ENCODE measurements around the gene KCNAB1. TPM values are rescaled to one million over a fixed set of nuclear protein-coding genes. Genes with fewer than 3 reads are reported as not detected.
"Not testable (repeated sequence)": the region's sequence is repeated elsewhere in the genome, so short reads cannot be mapped to it uniquely, and the experiment has no call there.

KCNAB1 gene
- total RNA-seq, 2 donors from 2014 or later, result 2.6 to 3.5 TPM

DNA sequence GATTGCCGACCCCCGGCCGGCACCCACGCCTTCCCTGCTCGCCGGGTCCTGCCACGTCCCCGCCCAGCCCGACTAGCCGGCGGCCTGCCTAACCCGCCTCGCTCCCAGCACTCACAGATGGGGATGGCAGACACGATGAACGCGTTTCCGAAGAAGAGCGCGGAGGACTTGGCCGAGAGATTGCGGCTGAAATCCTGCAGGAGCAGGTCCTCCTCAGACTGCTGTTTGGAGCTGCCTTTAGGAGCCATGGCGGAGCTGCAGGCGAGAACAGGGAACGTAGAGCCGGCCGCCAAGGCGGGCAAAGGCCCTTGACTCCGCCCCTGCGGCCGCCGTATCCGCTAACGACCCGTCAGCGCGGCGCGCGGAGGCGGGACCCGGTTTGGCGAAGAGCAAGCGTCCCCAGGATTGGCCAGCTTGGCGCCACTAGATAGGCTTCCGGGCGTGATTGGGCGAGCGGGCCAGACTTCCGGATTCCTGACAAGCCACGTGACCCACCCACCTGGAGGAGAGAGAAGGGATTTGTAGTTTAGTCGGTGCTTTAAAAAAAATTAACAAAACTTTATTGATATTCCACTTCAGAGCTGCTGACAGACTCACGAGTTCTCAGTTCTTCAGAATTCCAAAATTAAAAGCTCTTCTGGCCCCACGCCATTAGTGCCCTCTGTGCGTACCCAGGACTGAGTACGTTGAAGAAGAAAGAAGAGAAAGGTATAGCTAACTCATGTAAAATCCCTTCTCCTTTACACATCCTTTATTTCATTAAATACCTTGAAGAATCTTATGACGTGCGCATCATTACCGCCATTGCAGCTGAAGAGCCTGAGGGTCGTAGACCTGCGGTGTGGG is 434.7 kb downstream of the KCNAB1 start, which contains the start of gene SSR3:
TSS of gene SSR3 (minus strand) at position 276 of the 846 bp plus-strand sequence. CDS start at position 248, 28 bp downstream.
- ATAC-seq (peak; percentile 100), DNase-seq (peak; percentile 100)
- intact Hi-C loops (cut with DNase I), result loop anchor here (5.0 to 10.0 kb wide), 3 partner anchors 117 to 577 kb away; partner anchors contain the start of gene TIPARP (in 2 of the 2)

DNA sequence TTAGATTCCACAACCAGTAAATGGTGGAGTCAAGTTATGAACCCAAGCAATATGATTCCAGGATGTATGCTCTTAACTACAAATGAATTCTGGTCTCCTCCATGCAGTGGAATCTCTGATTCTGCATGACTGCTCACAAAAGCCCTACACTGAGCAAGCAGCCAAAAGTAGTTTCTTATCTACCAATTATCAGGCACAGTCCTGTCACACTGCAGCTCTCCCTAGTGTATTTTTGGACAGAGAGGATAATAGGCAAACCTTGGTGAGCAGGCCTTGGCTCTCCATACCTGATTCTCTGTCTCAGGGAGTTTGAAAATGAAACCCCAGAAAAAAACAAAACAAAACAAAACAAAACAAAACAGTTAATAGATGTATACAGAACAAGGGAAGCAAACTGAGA is 438.0 kb downstream of the KCNAB1 start:
- ATAC-seq (peak in 1 of 2 donors; percentile 8), DNase-seq (no peak)
- intact Hi-C loops (cut with DNase I), result loop anchor here (5.0 to 10.0 kb wide), 3 partner anchors 114 to 574 kb away; partner anchors contain the start of gene TIPARP (in 2 of the 2)

DNA sequence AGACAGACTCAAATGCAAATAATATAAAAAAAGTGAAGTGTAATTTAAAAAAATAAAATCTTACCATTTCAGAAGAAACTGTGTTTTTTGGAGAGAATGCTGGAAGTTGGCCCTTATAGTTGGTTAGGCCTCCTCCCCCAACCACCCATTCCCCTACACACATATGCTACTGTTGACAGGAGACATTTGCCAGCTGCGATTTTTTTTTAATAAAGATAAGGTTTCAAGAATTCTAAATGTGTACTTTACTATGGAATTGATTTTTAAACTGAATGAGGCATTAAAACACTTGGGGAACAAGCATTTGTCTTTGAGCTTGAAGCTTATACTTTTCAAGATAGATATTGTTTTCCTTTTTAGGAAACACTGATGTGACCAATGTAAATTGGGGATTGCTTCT is 438.9 kb downstream of the KCNAB1 start:
- intact Hi-C loops (cut with DNase I), result loop anchor here (5.0 to 10.0 kb wide), 3 partner anchors 113 to 573 kb away; partner anchors contain the start of gene TIPARP (in 2 of the 2)
- DNase-seq (no peak), ATAC-seq (no peak)

DNA sequence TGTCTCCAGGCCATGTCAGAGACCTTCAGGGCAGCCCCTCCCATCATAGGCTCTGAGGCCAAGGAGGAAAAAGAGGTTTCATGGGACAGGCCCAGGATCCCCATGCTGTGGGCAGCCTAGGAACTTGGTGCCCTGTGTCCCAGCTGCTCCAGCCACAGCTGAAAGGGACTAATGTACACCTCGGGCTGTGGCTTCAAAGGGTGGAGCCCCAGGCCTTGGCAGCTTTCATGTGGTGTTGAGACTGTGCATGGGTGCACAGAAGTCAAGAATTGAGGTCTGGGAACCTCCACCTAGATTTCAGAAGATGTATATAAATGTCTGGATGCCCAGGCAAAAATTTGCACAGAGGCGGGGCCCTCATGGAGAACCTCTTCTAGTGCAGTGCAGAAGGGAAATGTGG is 441.2 kb downstream of the KCNAB1 start:
- DNase-seq, result no peak
- intact Hi-C loops (cut with DNase I), result no loop called here
- no peak for ATAC-seq

DNA sequence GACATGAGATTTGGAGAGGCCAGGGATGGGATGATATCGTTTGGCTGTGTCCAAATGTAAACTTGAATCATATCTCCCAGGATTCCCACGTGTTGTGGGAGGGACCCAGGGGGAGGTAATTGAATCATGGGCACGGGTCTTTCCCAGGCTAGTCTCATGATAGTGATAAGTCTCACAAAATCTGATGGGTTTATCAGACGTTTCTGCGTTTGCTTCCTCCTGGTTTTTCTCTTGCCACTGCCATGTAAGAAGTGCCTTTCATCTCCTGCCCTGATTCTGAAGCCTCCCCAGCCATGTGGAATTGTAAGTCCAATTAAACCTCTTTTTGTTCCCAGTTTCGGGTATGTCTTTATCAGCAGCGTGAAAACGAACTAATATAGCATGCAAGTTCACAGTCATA is 442.1 kb downstream of the KCNAB1 start:
- DNase-seq; intact Hi-C loops (cut with DNase I); ATAC-seq: not testable (repeated sequence)

DNA sequence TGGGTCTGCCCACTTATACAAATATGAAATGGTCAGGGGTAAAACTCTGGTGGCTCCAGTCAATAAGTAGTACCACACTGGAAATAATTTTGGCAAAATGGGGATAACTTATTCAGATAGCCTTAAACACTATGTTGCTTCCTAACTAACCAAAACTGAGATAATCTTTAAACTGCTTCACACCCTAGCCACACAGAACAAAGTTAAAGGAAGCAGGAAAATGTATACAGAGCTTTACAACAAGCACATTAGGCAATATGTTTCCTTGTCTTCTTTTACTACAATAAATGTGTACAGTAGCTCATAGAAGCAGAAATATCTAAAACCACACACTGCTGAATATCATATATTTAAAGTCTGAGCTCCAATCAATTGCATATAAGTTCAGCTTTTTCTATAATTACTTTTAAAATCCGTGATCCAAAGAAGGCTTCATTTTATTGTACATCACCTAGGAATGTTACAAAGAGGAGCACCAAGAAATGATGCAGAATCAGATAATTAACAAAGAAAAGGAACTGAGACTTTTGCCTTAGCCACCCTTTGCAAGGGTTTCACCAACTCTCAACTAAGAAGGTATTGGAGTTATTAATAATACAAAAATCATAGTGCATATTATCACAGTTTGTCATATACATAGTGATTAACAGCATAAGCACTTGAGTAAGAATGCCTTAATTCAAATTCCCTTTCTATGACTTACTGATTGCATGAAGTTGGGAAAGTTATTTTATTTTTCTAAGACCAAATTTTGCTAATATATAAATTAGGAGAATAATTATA is 443.7 kb downstream of the KCNAB1 start:
- DNase-seq (no peak), ATAC-seq (no peak)
- intact Hi-C loops (cut with DNase I), result no loop called here

DNA sequence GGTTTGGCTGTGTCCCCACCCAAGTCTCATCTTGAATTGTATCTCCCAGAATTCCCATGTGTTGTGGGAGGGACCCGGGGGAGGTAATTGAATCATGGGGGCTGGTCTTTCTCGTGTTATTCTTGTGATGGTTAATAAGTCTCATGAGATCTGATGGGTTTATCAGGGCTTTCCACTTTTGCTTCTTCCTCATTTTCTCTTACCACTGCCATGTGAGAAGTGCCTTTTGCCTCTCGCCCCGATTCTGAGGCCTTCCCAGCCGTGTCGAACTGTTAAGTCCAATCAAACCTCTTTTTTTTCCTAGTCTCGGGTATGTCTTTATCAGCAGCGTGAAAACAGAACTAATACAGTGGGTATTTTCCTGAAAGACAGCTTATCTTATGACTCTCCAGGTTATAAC is 448.6 kb downstream of the KCNAB1 start:
- intact Hi-C loops (cut with DNase I); DNase-seq: not testable (repeated sequence)

DNA sequence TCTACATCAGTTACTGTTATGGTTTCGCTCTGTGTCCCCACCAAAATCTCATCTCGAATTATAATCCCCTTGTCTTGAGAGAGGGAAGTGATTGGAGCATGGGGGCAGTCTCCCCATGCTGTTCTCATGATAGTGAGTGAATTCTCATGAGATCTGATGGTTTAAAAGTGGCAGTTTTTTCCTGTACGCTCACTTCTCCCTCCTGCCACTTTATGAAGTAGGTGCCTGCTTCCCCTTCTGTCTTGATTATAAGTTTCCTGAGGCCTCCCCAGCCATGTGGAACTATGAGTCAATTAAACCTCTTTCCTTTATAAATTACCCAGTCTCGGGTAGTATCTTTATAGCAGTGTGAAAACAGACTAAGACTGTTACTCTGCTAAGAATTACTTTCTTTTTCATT is 449.5 kb downstream of the KCNAB1 start:
- ATAC-seq; DNase-seq; intact Hi-C loops (cut with DNase I): not testable (repeated sequence)

More for the DNA sequence above, 448.6 kb downstream of the KCNAB1 start:
- ATAC-seq, result not testable (repeated sequence)

DNA sequence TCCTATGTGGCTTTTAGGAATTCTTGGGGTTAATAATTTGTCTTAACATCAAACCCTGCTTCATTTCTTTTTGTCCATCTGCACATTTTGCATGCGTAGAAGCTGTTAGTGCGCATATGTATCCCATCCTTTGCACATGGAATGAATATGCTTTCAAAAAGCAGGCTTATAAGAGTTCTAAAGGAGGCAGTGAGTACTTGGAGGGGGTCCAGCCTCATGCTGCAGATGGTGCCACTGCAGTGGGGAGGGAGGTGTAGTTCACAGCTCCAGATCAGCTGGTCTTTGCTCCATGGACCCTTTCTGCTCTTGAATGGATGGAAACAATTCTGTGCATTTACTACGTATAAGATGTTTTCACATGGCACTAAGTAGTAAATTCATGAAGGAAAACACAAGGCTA is 455.3 kb downstream of the KCNAB1 start:
- DNase-seq (no peak), ATAC-seq (no peak)
- intact Hi-C loops (cut with DNase I), result no loop called here

DNA sequence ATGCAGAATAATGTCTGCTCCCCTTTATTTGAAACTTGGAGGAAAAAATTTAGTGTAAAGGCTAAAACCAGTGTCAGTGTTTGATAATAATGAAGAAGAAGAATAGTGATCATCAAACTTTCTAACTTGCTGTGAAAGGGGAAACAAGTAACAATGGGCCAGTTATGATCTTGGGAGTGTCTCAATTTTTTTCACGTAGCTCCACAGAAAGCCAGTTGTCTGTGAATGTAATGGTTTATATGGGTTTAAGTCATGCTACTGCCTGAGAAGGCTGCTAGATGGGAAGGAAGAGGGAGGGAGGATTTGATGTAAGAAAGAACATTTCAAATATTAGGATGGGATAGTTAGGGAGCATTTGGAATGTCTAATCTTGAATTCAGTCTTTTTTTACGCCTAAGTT is 455.7 kb downstream of the KCNAB1 start:
- ATAC-seq, result no peak
- intact Hi-C loops (cut with DNase I), result no loop called here
- no peak for DNase-seq

DNA sequence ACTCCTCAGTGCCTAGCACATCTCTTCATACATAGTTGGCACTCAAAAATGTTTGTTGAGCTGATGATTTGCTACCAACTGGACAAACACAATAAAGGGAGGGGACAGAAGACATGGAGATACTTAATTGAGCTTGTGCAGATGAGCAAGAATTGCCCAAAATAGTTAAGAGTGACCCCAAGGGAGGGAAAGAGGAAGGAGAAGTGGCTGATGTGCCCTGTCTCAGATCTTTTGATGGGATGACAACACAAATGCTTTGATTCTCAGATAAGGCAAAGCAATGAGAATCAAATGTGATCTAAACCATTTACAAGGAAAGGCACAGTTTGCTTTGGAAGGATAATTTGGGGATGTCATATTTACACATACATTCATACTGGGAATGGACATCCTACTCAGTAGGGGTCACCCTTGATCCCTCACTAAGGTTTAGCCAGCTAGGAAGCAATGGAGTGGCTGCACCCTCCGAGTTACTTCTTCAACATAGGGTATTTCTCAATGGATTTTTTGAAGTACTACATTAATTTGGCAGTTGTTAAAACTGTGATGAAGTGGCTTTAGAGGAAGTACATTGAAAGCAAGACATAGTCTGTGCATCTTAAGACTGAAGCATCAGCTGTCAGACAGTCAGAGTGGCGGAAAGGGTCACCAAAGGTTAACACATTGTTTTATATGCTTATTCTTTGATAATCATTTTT is 456.4 kb downstream of the KCNAB1 start:
- no peak for DNase-seq
- no peak for ATAC-seq
- intact Hi-C loops (cut with DNase I), result no loop called here

DNA sequence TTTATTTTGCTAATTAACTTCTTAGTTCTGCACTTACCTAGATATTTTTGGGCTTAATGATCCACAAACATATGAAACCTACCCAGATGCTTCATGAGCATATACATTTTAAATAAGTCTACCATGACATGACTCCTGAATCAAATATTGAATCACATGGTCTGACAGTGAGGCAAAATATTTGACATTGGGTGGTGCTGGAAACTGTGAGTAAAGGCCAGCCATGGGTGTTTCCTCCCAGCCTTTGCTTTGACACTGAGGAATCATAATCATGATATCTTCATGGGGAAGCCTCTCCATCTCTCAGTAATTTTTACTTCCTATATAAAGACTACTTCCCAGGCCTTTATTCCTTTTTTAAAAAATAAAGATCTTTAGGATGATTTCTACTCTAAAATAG is 457.4 kb downstream of the KCNAB1 start:
- DNase-seq, result no peak
- no peak for ATAC-seq
- intact Hi-C loops (cut with DNase I), result no loop called here

DNA sequence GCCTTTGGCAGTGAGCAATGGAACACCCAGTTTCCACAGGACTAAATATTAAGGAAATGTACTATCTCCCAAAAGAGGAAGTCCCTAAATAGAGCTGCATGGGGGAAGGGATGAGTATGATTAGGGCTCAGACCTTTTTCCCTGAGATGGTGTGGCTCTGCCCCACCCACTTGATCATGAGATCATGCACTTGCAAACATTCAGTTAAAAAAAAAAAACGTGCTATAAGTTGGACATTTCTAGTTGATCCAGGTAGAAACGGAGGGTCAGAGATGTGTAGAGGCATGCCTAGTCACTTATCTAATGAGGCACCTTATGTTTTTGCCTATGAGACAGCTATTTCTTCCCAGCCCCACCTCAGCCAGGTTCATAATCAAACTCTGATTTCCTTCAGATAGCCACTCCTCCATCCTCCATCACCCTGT is 459.1 kb downstream of the KCNAB1 start:
- DNase-seq (no peak), ATAC-seq (peak in 1 of 2 donors; percentile 71)
- intact Hi-C loops (cut with DNase I), result no loop called here

DNA sequence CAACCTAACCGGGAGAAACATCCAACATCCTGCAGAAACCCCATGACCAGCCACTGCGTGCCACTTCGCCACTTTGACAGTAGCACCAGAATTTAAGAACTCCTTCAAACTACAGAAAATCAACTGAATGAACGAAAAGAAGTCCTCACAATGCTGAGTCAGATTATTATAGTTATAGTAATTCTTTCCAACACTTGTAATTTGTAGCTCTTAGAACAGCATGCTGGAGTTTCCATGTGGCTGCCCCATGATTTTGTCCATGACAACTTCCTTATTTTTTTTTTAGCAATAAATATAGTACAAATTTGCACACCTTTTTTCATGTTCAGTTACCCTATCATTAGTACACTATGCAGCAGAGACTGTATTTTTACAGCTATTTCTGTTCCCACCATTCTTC is 460.7 kb downstream of the KCNAB1 start:
- ATAC-seq (no peak), DNase-seq (no peak)
- intact Hi-C loops (cut with DNase I), result no loop called here

DNA sequence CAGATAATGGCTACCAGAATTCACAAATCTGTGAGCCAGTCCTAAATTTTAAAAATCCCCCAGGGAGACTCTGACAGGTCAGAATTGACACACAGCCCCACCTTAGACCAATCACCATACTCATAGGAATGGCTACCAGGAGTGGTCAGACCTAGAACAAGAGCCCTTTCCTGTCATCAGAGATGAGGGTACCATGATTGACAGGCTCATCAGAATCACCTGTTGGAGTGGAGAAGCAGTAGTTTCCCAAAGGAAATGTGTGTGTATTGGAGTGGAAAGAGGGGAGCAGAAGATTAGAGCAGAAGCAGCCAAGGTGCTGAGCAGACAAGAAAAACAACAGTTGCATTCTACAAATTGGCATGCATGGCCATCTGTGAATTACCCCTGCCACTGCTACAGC is 461.6 kb downstream of the KCNAB1 start:
- intact Hi-C loops (cut with DNase I), result no loop called here
- ATAC-seq (no peak), DNase-seq (no peak)

DNA sequence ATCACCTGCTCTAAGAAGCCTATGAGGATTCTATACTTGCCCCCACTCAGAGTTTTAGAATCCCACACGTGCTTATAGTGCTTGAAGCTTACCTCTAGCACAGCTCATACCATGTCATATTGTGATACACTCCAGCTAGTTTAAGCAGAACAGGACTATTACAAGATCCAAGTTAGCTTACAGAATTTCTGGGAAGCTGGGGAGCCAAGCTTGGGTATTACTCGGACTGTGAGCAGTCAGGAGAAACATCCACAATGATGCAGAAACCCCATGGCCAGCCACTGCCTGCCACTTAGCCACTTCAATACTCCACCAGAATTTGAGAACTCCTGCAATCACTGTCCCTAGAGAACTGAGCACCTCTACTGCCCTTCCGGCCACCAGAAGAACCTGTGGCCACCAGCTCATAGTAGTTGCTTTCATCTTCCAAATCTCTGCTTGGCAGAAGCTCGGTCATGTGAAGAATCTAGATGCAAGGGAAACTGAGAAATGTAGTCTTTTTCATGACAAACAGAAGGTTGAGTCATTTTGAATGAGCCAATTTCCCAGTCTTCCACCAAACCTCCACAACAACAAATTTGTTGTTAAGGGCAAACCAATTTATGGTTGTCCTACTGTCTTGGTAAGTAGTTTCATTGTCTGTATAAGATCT is 462.3 kb downstream of the KCNAB1 start:
- no peak for DNase-seq
- no peak for ATAC-seq
- intact Hi-C loops (cut with DNase I), result no loop called here

DNA sequence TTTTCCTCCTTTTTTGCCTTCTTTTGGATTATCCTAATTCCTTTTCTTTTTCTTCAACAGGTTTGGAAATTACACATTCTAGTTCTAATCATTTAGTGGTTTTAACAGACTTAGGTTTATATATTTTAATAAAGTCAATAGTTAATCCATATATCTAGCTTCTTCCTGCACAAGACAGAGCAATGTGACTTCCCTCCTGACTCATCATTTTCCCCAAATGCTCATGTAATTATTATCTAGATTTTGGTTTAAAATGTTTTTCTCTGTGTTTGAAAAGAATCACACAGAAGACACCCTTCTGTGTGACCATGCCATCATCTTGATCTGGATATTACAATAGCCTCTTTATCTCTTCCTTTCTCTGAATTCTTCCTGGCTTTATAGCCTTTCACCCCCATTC is 463.1 kb downstream of the KCNAB1 start:
- ATAC-seq (no peak), DNase-seq (no peak)
- intact Hi-C loops (cut with DNase I), result no loop called here

DNA sequence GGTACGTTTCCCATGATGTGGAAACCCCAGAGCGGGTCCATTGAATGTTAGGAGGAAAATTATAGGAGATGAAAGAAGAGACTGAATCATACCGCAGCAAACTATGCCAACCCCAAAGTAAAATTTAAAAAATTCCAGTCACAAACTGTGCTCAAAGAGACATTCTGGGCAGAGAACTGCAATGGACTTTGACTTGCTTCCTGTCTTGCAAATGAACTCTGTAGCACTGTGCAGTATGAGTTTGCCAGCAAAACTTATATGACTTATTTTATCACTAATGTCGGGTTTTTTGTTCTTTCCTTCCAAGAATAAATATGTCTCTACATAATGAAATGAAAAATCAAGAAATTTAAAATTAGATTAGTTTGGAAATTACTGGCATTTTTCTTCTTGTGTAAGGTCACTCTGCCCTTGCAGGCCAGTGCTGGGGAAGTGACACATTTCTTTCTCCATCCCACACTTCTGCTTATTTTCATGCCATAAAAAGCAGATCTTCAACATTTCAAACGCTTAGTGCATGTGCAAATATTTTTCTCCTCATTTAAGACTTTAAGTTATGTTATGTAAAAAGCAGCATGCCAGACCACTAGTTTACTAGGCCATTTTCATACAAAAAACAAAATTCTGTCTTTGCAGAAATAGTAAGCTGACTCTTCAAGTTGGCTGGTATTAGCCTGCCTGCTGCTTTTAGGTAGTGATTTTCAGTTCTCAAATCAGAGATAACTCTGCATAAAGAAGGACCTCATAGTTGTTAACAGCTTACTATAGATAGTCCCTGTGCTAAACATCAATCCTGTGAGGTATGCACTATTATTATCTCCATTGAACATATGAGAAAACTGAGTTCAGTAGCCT is 466.8 kb downstream of the KCNAB1 start:
- ATAC-seq (peak; percentile 34 to 54), DNase-seq (no peak)
- intact Hi-C loops (cut with DNase I), result no loop called here

All from left cardiac atrium (tissue), 4 donors.